Upper lobe of left lung (tissue), 6 donors: Measurements from ENCODE around the gene FOXO1. TPM values are rescaled to one million over a fixed set of nuclear protein-coding genes. Genes with fewer than 3 reads are reported as not detected.

ENCODE experiments used
- ATAC-seq, 2 donors: fragments of 200-7000 bp; cut with Tn5 transposase; one replicate each; pipeline ENCODE4 v1.9.1; 2022; ENCODE audit warnings: mild to moderate bottlenecking in 2 of 2, moderate library complexity in 2 of 2; ENCODE audit not compliant: low FRiP score in 2 of 2
- DNase-seq, 2 donors: peaks; one replicate each; pipeline ENCODE4 v3.0.0-alpha.2; 2019 to 2020
- H3K27ac ChIP-seq, 4 donors: fragments of 200-600 bp; sonication (generic); one replicate each; pipeline ENCODE4 v1.5.1; 2016 to 2019
- H3K27me3 ChIP-seq, 4 donors: fragments of 200-600 bp; sonication (generic); one replicate each; pipeline ENCODE4 v1.5.1; 2017 to 2019
- H3K36me3 ChIP-seq, 4 donors: fragments of 200-600 bp; sonication (generic); one replicate each; pipeline ENCODE4 v1.5.1; 2016 to 2019
- H3K4me1 ChIP-seq, 4 donors: fragments of 200-600 bp; sonication (generic); one replicate each; pipeline ENCODE4 v1.5.1; 2018 to 2019
- H3K4me3 ChIP-seq, 4 donors: fragments of 200-600 bp; sonication (generic); one replicate each; pipeline ENCODE4 v1.5.1; 2017 to 2019; ENCODE audit warnings: mild to moderate bottlenecking in 2 of 4, moderate library complexity in 1 of 4
- H3K9me3 ChIP-seq, 4 donors: fragments of 200-600 bp; sonication (generic); one replicate each; pipeline ENCODE4 v1.5.1; 2018 to 2019
- EP300 ChIP-seq, 4 donors: sonication (generic); formaldehyde crosslinking; IDR thresholded peaks; one replicate each; pipeline ENCODE4 v1.5.1; 2017; ENCODE audit warnings: antibody characterized with exemption in 4 of 4, control low read depth in 2 of 4
- POLR2A ChIP-seq, 4 donors: fragments of 450-650 bp; IDR thresholded peaks; one replicate each; pipeline ENCODE4 v1.5.1; 2016 to 2017; ENCODE audit warnings: antibody characterized with exemption in 4 of 4, mild to moderate bottlenecking in 2 of 4
- POLR2AphosphoS5 ChIP-seq, 2 donors: sonication (generic); formaldehyde crosslinking; IDR thresholded peaks; one replicate each; pipeline ENCODE4 v1.5.1; 2017; ENCODE audit warnings: antibody characterized with exemption in 2 of 2
- WGBS, 2 donors: methylation state at CpG; one replicate each; pipeline ENCODE4 v1.1.5; 2017 to 2018; 5-methylcytosine and 5-hydroxymethylcytosine counted together
- total RNA-seq, 6 donors: library from RNA; depleted of rRNA in 4 of 6; stranded (reverse); fragments of >200 nt in 4 of 6; gene quantifications; one replicate each; pipeline versions ENCODE4 v1.1.0 to v1.2.1, GENCODE V29; 2016 to 2021
- TF ChIP-seq, protein P1 (sequence below), 6 experiments: fragments of 450-650 bp in 4 of 6; fragments of 200-600 bp in 2 of 6; sonication (generic) in 2 of 6; IDR thresholded peaks; one replicate each; pipeline ENCODE4 v1.5.1; 2016 to 2019; ENCODE audit warnings: antibody characterized with exemption in 6 of 6
- donor health status: DM: no; HTN: no; CAD: no; lungs with moderate emphysema.
- donor health status: DM: no; HTN: yes; CAD: no; lungs with severe emphysema.

The FOXO1 gene
- total RNA-seq, 6 donors from 2014 or later, result 23.0 to 36.8 (median 31.2) TPM

DNA sequence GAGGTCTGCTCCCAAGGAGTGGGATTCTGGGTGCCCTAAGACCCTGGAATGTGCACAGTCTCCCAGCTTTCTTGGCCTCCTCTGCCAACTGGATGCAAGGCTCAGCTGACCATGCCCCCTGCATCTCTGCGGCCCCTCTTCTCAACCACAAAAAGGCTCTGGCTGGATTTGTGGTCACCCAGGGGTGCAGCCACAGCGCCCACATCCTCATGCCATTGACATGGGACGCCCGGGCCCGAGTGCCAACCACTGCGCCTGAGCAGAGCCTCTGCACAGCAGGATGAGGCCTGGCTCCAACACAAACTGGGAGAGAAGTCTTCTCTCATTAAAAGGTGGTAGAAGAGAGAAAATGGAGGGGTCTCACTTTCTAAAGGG lies 103.5 kb downstream of the FOXO1 start:
- peak overlapping the region in 2 of 4 donors; percentile 19 to 43 for H3K27ac ChIP-seq
- DNase-seq, result peak; percentile 31 to 64
- H3K27me3 ChIP-seq, result no peaks in the 10 kb centered on the region
- peaks cover 0 to 14% (median 4%) of the 10 kb centered on the region in 4 donors for H3K36me3 ChIP-seq
- no peaks in the 10 kb centered on the region for H3K9me3 ChIP-seq
- peaks cover 33 to 58% (median 42%) of the 10 kb centered on the region in 4 donors for H3K4me1 ChIP-seq
- peak; percentile 17 to 24 for ATAC-seq
- no peak overlapping the region for H3K4me3 ChIP-seq
- WGBS, 2 donors, result 52 to 82% methylated on average over 5 to 6 of the region's 6 CpGs
- TF ChIP-seq POLR2AphosphoS5 (IDR thresholded peaks at IDR 0.05), result no peak
- no peak for TF ChIP-seq POLR2A (IDR thresholded peaks at IDR 0.05)
- TF ChIP-seq, protein P1, sequence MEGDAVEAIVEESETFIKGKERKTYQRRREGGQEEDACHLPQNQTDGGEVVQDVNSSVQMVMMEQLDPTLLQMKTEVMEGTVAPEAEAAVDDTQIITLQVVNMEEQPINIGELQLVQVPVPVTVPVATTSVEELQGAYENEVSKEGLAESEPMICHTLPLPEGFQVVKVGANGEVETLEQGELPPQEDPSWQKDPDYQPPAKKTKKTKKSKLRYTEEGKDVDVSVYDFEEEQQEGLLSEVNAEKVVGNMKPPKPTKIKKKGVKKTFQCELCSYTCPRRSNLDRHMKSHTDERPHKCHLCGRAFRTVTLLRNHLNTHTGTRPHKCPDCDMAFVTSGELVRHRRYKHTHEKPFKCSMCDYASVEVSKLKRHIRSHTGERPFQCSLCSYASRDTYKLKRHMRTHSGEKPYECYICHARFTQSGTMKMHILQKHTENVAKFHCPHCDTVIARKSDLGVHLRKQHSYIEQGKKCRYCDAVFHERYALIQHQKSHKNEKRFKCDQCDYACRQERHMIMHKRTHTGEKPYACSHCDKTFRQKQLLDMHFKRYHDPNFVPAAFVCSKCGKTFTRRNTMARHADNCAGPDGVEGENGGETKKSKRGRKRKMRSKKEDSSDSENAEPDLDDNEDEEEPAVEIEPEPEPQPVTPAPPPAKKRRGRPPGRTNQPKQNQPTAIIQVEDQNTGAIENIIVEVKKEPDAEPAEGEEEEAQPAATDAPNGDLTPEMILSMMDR (IDR thresholded peaks at IDR 0.05), result no peak
- TF ChIP-seq EP300 (IDR thresholded peaks at IDR 0.05), result no peak

DNA sequence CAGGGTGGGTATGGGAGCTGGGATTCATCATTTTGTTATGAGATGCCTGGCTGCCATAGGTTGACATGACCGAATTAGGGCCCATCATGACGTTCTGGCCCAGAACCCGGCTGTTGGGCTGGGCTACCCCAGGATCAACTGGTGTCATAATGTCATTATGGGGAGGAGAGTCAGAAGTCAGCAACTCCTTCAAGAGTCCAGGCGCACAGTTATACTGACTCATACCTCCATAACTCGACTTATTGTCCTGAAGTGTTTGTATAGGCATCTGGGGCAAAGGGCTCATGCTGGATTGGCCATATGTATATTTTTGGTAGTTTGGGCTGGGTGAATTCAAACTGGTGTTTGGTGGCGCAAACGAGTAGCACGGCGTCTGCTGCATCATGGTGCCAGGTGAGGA lies 106.5 kb downstream of the FOXO1 start:
- Histone ChIP-seq H3K4me1 (peaks cover 35 to 62% (median 45%) of the 10 kb centered on the region in 4 donors), H3K9me3 (no peaks in the 10 kb centered on the region), H3K27ac (no peak overlapping the region), H3K36me3 (peaks cover 0 to 20% (median 4%) of the 10 kb centered on the region in 4 donors), H3K27me3 (no peaks in the 10 kb centered on the region), H3K4me3 (no peak overlapping the region)
- 96 to 98% methylated on average over 9 of the region's 9 CpGs for WGBS, 2 donors
- DNase-seq (no peak), ATAC-seq (no peak)
- TF ChIP-seq POLR2AphosphoS5 (IDR thresholded peaks at IDR 0.05), result no peak
- TF ChIP-seq POLR2A (IDR thresholded peaks at IDR 0.05), result no peak
- TF ChIP-seq EP300 (IDR thresholded peaks at IDR 0.05), result no peak
- TF ChIP-seq, protein P1 (IDR thresholded peaks at IDR 0.05), result no peak

DNA sequence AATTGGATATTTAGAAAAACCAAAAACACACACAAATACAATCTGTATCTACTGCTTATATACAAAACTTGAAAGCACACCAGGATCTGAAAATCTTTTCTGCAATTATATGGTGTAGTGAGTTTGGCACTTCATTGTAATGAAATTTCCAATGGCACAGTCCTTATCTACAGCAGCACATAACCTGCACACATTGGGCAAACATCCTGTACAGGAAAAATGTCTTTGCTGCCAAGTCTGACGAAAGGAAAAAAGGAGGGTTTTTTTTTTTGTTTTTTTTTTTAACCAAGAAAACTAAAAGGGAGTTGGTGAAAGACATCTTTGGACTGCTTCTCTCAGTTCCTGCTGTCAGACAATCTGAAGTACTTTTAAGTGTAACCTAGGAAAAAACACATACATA lies 107.8 kb downstream of the FOXO1 start:
- ATAC-seq, result no peak
- Histone ChIP-seq H3K27ac (no peak overlapping the region), H3K36me3 (peaks cover 0 to 20% (median 4%) of the 10 kb centered on the region in 4 donors), H3K9me3 (no peaks in the 10 kb centered on the region), H3K27me3 (no peaks in the 10 kb centered on the region), H3K4me3 (no peak overlapping the region), H3K4me1 (peaks cover 22 to 51% (median 32%) of the 10 kb centered on the region in 4 donors)
- WGBS, 2 donors, result 17 to 24% methylated on average over 1 of the region's 1 CpG
- no peak for DNase-seq
- TF ChIP-seq POLR2AphosphoS5 (IDR thresholded peaks at IDR 0.05) (peak in 1 of 2 donors; percentile 73), POLR2A (IDR thresholded peaks at IDR 0.05) (no peak), EP300 (IDR thresholded peaks at IDR 0.05) (peak in 1 of 4 donors; percentile 71)
- TF ChIP-seq, protein P1 (IDR thresholded peaks at IDR 0.05), result no peak

DNA sequence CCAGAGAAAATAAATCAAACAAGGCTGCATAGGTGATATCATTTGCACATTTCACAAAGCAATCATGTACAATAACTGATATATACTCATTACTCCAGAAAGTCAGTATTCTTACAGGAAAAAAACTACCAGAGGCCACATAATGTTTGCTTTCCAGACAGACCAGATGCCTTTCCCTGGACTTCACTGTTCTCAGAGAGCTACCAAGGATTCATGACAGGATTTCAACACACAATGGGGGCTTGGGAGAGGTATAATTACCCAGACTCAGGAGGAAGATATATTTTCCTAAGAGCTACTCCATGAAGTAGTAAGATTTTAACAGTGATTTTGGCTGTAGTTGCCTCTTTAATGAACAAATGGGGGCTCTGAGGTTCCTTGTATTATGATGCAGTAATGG lies 110.0 kb downstream of the FOXO1 start:
- DNase-seq (no peak), ATAC-seq (no peak)
- TF ChIP-seq POLR2AphosphoS5 (IDR thresholded peaks at IDR 0.05), result no peak
- TF ChIP-seq, protein P1 (IDR thresholded peaks at IDR 0.05), result no peak
- TF ChIP-seq POLR2A (IDR thresholded peaks at IDR 0.05), result no peak
- TF ChIP-seq EP300 (IDR thresholded peaks at IDR 0.05), result no peak
- H3K27me3 ChIP-seq, result no peaks in the 10 kb centered on the region
- peaks cover 0 to 20% (median 4%) of the 10 kb centered on the region in 4 donors for H3K36me3 ChIP-seq
- no peaks in the 10 kb centered on the region for H3K9me3 ChIP-seq
- no peak overlapping the region for H3K4me3 ChIP-seq
- peaks cover 8 to 31% (median 18%) of the 10 kb centered on the region in 4 donors for H3K4me1 ChIP-seq
- H3K27ac ChIP-seq, result no peak overlapping the region

DNA sequence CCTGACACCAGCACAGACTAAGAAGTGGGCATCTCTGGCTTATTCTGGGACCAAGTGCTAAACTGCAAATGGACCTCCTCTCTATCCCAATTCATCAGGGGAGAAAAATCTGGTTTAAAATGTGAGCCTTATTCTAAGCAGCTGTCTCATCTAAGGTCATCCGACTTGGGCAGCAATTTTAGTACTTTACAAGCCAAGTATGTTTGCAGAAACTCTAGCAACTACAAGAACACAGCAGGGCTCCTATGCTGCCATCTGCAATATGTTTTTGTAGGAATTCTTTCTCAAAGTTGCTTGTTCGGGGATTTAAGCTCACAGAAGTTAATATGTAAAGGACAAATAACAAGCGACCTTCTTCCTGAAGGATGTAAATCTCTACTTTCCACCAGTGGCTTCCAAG lies 113.1 kb downstream of the FOXO1 start:
- Histone ChIP-seq H3K4me1 (peaks cover 2 to 21% (median 12%) of the 10 kb centered on the region in 4 donors), H3K27ac (no peak overlapping the region), H3K27me3 (no peaks in the 10 kb centered on the region), H3K36me3 (peaks cover 0 to 5% (median 0%) of the 10 kb centered on the region in 4 donors), H3K9me3 (no peaks in the 10 kb centered on the region), H3K4me3 (no peak overlapping the region)
- no peak for DNase-seq
- ATAC-seq, result no peak
- 84 to 86% methylated on average over 3 of the region's 3 CpGs for WGBS, 2 donors
- TF ChIP-seq POLR2AphosphoS5 (IDR thresholded peaks at IDR 0.05) (no peak), POLR2A (IDR thresholded peaks at IDR 0.05) (no peak), EP300 (IDR thresholded peaks at IDR 0.05) (no peak)
- TF ChIP-seq, protein P1 (IDR thresholded peaks at IDR 0.05), result no peak
